Measurements from ENCODE around the gene ADORA1.

Gene ADORA1

DNA sequence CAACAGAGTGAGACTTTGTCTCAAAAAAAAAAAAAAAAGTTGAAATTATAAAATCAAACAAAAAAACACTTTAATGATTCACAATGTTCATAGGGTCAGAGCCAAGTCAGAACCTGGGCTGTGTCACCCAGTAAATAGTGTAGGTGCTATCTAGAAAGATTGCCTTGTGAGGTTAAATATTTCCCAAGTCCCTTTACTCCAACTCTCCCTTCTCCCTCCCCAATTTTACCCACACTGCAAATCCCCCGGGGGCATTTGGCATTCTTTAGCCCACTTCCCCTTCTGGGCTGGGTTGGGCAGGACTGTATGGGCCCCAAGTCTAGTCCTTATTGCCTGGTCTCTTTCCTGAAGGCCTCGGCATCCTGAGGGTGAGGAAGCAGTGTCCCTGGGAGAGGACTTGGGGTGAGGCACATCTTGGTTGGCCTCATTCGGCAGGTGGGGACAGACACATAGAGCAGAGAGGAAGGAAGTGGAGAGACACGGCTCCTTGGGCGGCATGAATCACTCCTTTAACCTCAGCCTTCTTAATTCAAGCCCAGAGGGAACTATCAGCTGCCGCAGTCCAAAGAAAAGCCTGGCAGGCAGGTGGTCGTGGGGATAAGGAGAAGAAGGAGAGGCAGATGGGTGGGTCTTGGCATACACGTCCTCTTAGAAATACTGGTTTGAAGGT is 8.2 kb downstream of the ADORA1 start:
- TF ChIP-seq, protein P1, sequence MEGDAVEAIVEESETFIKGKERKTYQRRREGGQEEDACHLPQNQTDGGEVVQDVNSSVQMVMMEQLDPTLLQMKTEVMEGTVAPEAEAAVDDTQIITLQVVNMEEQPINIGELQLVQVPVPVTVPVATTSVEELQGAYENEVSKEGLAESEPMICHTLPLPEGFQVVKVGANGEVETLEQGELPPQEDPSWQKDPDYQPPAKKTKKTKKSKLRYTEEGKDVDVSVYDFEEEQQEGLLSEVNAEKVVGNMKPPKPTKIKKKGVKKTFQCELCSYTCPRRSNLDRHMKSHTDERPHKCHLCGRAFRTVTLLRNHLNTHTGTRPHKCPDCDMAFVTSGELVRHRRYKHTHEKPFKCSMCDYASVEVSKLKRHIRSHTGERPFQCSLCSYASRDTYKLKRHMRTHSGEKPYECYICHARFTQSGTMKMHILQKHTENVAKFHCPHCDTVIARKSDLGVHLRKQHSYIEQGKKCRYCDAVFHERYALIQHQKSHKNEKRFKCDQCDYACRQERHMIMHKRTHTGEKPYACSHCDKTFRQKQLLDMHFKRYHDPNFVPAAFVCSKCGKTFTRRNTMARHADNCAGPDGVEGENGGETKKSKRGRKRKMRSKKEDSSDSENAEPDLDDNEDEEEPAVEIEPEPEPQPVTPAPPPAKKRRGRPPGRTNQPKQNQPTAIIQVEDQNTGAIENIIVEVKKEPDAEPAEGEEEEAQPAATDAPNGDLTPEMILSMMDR (conservative IDR thresholded peaks at IDR 0.05; ENCODE audit: low read length), result no peak
- H3K4me3 ChIP-seq (ENCODE audit: low read length), result no peak overlapping the region
- DNase-seq (ENCODE audit: low read depth), result no peak

DNA sequence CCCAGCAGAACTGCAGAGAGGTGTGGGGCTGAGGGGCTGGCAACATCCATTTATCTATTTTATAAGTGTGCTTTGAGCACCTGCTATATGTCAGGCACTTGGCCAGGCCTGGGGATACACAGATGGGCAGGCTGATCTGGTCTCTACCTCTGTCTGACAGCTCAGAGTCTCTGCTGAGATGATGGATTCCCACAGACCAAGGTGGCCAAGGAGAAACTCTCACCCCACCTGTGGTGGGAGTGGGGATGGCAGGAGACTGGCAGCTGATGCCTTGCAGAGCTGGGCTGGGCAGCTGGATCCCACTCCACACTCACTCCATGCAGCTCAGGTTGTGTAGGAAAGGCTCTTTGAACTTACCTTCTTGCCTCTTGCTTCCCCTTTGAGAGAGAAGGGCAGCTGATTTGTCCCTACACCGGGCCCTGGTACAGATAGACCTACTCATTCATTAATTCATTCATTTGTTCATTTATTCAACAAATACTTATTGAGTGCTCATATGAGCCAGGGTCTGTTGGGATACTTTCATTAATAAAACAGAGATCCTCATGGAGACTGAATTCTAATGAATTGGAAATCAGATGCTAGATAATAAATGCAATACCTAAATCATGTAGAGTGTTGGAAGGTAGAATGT is 9.0 kb downstream of the ADORA1 start:
- no peak for DNase-seq (ENCODE audit: low read depth)
- no peak overlapping the region for H3K4me3 ChIP-seq (ENCODE audit: low read length)
- TF ChIP-seq, protein P1 (conservative IDR thresholded peaks at IDR 0.05; ENCODE audit: low read length), result no peak

DNA sequence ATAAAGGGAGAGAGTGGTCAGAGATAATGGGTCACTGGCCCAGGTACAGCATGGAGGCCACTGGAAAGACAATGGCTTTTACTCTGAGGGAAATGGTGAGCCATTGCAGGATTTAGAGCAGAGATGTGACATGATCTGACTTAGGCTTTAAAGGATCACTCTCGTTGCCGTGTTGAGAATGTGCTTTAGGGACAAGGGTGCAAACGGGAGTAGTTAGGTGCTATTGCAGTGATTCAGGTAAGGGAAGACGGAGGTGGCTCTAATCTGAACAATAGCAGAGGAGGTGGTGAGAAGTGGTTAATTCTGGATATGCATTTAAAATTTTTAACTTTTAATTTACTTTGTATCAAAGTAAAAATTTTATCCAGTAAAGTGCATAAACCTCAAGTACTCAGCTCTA is 9.8 kb downstream of the ADORA1 start:
- no peak for DNase-seq (ENCODE audit: low read depth)
- TF ChIP-seq, protein P1 (conservative IDR thresholded peaks at IDR 0.05; ENCODE audit: low read length), result no peak
- H3K4me3 ChIP-seq (ENCODE audit: low read length), result no peak overlapping the region

DNA sequence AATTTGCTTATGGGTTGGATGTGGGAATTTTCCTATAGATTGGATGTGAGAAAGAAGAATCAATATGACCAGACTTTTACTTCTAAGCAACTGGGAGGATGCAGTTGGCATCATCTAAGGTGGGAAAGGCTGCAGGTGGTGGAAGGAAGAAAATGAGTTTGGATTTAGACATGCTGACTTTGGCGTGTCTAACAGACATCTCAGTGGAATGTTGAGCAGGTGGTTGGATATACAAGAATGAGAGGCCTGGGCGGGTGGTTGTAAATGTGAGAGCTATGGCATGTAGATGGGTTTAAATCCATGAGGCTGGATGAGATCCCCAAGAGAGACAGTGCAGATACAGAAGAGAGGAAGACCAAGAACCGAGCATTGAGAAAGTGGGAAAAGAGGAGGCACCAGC is 10.5 kb downstream of the ADORA1 start:
- H3K4me3 ChIP-seq (ENCODE audit: low read length), result no peak overlapping the region
- no peak for DNase-seq (ENCODE audit: low read depth)
- TF ChIP-seq, protein P1 (conservative IDR thresholded peaks at IDR 0.05; ENCODE audit: low read length), result no peak

DNA sequence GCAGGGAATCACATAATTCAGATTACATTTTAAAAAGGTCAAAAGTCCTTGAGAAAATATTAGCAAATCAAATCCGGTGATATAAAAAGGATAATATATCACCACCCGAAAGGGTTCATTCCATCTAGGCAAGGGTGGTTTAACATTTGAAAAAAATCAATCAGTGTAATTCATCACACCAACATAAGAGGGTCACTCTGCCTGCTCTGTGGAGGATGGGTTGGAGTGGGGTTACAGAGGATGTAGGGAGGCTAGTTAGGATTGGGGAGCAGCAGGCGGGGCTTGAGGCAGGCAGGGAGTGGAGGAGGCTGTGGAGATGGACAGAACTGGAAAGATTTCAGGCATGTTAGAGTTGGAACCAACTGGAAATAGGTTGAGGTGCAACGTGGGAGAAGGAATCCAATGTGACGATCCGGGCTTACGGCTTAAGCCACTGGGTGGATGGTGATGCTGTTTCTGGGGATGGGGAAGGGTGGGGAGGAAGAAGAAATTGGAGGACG is 12.5 kb downstream of the ADORA1 start:
- DNase-seq (ENCODE audit: low read depth), result no peak
- TF ChIP-seq, protein P1 (conservative IDR thresholded peaks at IDR 0.05; ENCODE audit: low read length), result no peak
- H3K4me3 ChIP-seq (ENCODE audit: low read length), result no peak overlapping the region

DNA sequence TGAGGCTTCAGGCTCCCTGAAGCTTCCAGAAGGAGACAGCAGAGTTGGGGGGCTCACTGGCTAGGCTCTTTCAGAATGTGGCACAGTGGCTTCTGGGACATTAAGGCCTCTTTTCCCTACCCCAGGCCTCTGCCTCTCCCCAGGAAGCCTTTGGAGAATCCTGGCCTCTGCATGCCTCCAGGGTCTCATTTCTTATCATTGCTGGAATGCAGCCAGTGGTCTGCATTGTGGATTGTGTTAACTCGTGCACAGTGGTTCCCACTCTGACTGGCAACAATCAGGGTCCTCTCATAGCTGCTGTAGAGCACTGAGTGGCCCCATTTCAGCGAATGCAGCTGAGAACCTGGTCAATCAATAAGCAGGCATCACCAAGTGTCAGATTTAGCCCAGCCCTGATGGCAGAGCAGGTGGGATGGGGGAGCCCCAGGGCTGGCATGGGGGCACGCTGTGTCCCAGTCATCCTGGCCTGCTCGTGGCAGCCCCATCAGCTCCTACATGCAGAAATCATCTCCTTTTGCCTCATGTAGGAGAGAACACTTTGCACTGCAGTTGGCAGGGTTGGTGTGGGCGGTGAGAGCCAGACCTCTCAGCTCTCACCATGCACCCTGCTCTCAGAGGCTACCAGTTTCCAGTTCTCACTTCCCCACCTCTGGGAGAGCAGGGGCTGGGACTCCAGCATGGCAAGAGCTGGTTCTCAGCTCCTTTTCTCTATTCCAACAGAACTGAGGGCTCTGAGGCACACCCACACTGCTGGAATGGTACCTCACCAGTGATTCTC is 13.4 kb downstream of the ADORA1 start:
- no peak overlapping the region for H3K4me3 ChIP-seq (ENCODE audit: low read length)
- no peak for DNase-seq (ENCODE audit: low read depth)
- TF ChIP-seq, protein P1 (conservative IDR thresholded peaks at IDR 0.05; ENCODE audit: low read length), result no peak
